Loucy (cell line): ENCODE measurements around the gene KCNA2.

Experiments used
- H2AFZ ChIP-seq: fragments of 200-600 bp; sonication (generic); 2 replicates; pipeline ENCODE4 v1.6.0; 2016; ENCODE audit warnings: antibody characterized with exemption, mild to moderate bottlenecking, low read length, moderate library complexity
- H3F3A ChIP-seq: fragments of 200-600 bp; 2 replicates; pipeline ENCODE4 v1.6.0; 2016; ENCODE audit warnings: antibody characterized with exemption, low read depth, mild to moderate bottlenecking
- H3K27me3 ChIP-seq: fragments of 200-600 bp; sonication (generic); 2 replicates; pipeline ENCODE4 v1.6.1; 2014; ENCODE audit warnings: low read length, mild to moderate bottlenecking; ENCODE audit not compliant: insufficient read depth, poor library complexity, severe bottlenecking
- H3K36me3 ChIP-seq: fragments of 200-600 bp; sonication (generic); 2 replicates; pipeline ENCODE4 v1.6.1; 2016; ENCODE audit warnings: low read length; ENCODE audit not compliant: insufficient read depth
- H3K4me1 ChIP-seq: fragments of 200-600 bp; sonication (generic); 2 replicates; pipeline ENCODE4 v1.5.1; 2014; ENCODE audit warnings: low read length, mild to moderate bottlenecking; ENCODE audit not compliant: insufficient read depth, poor library complexity, severe bottlenecking
- H3K4me2 ChIP-seq: fragments of 200-600 bp; sonication (generic); 2 replicates; pipeline ENCODE4 v1.6.0; 2014; ENCODE audit warnings: antibody characterized with exemption, low read length, low read depth, mild to moderate bottlenecking; ENCODE audit not compliant: poor library complexity, severe bottlenecking
- H3K4me3 ChIP-seq: fragments of 200-600 bp; sonication (generic); 2 replicates; pipeline ENCODE4 v1.5.1; 2014; ENCODE audit warnings: low read length, mild to moderate bottlenecking, mixed read lengths; ENCODE audit not compliant: poor library complexity, severe bottlenecking
- H3K79me2 ChIP-seq: fragments of 200-600 bp; sonication (generic); 2 replicates; pipeline ENCODE4 v1.6.1; 2014; ENCODE audit warnings: low read length; ENCODE audit not compliant: insufficient read depth
- H3K9ac ChIP-seq: fragments of 200-600 bp; sonication (generic); 2 replicates; pipeline ENCODE4 v1.6.0; 2014; ENCODE audit warnings: mild to moderate bottlenecking, low read depth, low read length, moderate library complexity; ENCODE audit not compliant: poor library complexity, severe bottlenecking
- H3K9me2 ChIP-seq: fragments of 200-600 bp; sonication (generic); replicated peaks from 2 replicates; pipeline ENCODE4 v1.6.1; 2016; ENCODE audit warnings: low read depth, low read length, mixed read lengths
- H3K9me3 ChIP-seq: fragments of 200-600 bp; sonication (generic); 2 replicates; pipeline ENCODE4 v1.6.1; 2014; ENCODE audit warnings: mild to moderate bottlenecking, antibody characterized with exemption, low read length, low read depth; ENCODE audit not compliant: insufficient read depth
- H4K20me1 ChIP-seq: fragments of 200-600 bp; sonication (generic); 2 replicates; pipeline ENCODE4 v1.6.0; 2014; ENCODE audit warnings: antibody characterized with exemption, low read length, mild to moderate bottlenecking; ENCODE audit not compliant: insufficient read depth, poor library complexity, severe bottlenecking
- CTCF ChIP-seq: fragments of 200-600 bp; sonication (generic); conservative IDR thresholded peaks from 2 replicates; pipeline ENCODE4 v1.5.1; 2014; ENCODE audit warnings: mild to moderate bottlenecking, antibody characterized with exemption, low read length
- EZH2phosphoT487 ChIP-seq: fragments of 200-600 bp; IDR thresholded peaks from 2 replicates; pipeline ENCODE4 v1.6.1; 2018; ENCODE audit warnings: antibody characterized with exemption, mild to moderate bottlenecking, moderate library complexity, borderline replicate concordance

Gene KCNA2

GRCh38 chr1:110551278-110551809 is 54.8 kb downstream of the KCNA2 start:
- no peaks in the 10 kb centered on the region for H4K20me1 ChIP-seq
- no peaks in the 10 kb centered on the region for H3K27me3 ChIP-seq
- no peak overlapping the region for H2AFZ ChIP-seq
- no peaks in the 10 kb centered on the region for H3F3A ChIP-seq
- H3K36me3 ChIP-seq: no peaks in the 10 kb centered on the region
- H3K4me1 ChIP-seq: no peaks in the 10 kb centered on the region
- H3K4me3 ChIP-seq: no peak overlapping the region
- H3K9me3 ChIP-seq: no peaks in the 10 kb centered on the region
- H3K9ac ChIP-seq: no peak overlapping the region
- TF ChIP-seq CTCF (no peak), EZH2phosphoT487 (no peak)
- no peak overlapping the region for H3K4me2 ChIP-seq
- H3K79me2 ChIP-seq: no peaks in the 10 kb centered on the region
- no peaks in the 10 kb centered on the region for H3K9me2 ChIP-seq

GRCh38 chr1:110549831-110550230 is 56.3 kb downstream of the KCNA2 start:
- H3K27me3 ChIP-seq: no peaks in the 10 kb centered on the region
- no peaks in the 10 kb centered on the region for H3K9me2 ChIP-seq
- H3K79me2 ChIP-seq: no peaks in the 10 kb centered on the region
- no peak overlapping the region for H3K4me3 ChIP-seq
- no peaks in the 10 kb centered on the region for H3K9me3 ChIP-seq
- H3K4me2 ChIP-seq: no peak overlapping the region
- H3K4me1 ChIP-seq: no peaks in the 10 kb centered on the region
- no peaks in the 10 kb centered on the region for H4K20me1 ChIP-seq
- no peaks in the 10 kb centered on the region for H3K36me3 ChIP-seq
- H2AFZ ChIP-seq: no peak overlapping the region
- no peaks in the 10 kb centered on the region for H3F3A ChIP-seq
- TF ChIP-seq CTCF (no peak), EZH2phosphoT487 (no peak)
- H3K9ac ChIP-seq: no peak overlapping the region

- Histone ChIP-seq H3K9me2 (no peaks in the 10 kb centered on the region), H3K4me3 (no peak overlapping the region), H3K27me3 (no peaks in the 10 kb centered on the region), H3K4me1 (no peaks in the 10 kb centered on the region), H3K36me3 (no peaks in the 10 kb centered on the region), H3K79me2 (no peaks in the 10 kb centered on the region), H3K9me3 (no peaks in the 10 kb centered on the region), H4K20me1 (no peaks in the 10 kb centered on the region), H3K4me2 (no peak overlapping the region), H3F3A (no peaks in the 10 kb centered on the region), H2AFZ (no peak overlapping the region), H3K9ac (no peak overlapping the region)
- TF ChIP-seq CTCF (peak; percentile 66), EZH2phosphoT487 (no peak)
These were observed 57.8 kb downstream of the KCNA2 start for GRCh38 chr1:110548381-110548780.
